ENCODE measurements around the gene CCNH. TPM values are rescaled to one million over a fixed set of nuclear protein-coding genes. Genes with fewer than 3 reads are reported as not detected.

The CCNH gene
- total RNA-seq, 2 experiments from 2014 or later = 75.9 to 98.4 TPM

DNA sequence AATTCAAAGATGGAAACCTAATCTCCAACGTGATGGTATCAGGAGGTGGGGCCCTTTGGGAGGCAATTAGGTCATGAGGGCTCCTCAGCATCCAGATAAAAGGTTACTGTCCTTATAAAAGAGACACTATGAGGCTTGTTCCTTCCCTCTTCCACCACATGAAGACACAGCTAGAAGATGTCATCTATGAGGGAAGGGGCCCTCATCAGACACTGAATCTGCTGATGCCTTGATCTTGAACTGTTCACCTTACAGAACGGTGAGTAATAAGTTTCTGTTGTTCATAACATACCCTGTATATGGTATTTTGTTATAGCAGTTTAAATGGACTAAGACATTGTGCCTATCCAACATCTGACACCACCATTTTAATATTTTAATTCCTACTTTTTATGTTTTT lies 19.7 kb upstream of the CCNH start:
- ChIA-PET POLR2A (interaction anchor here (0.6 kb wide), 1 partner anchor 544 kb away, joined by 3 read pairs; no protein-coding TSS in a partner anchor), CTCF (ENCODE audit: unreplicated experiment) (no interaction called here)
- no peak overlapping the region for H3K4me3 ChIP-seq (ENCODE audit: low read depth, low read length, poor library complexity, severe bottlenecking)
- no peaks in the 10 kb centered on the region for H3K36me3 ChIP-seq (ENCODE audit: insufficient read depth, low read length)
- no peak for DNase-seq (ENCODE audit: low spot score)
- no peak overlapping the region for H2AFZ ChIP-seq (ENCODE audit: low read length)
- no peaks in the 10 kb centered on the region for H3K79me2 ChIP-seq (ENCODE audit: insufficient read depth, low read depth, low read length)
- H3K9me3 ChIP-seq (ENCODE audit: low read length) = no peaks in the 10 kb centered on the region
- no peaks in the 10 kb centered on the region for H3K4me1 ChIP-seq (ENCODE audit: insufficient read depth, low read length, poor library complexity, severe bottlenecking)
- TF ChIP-seq, protein P1, sequence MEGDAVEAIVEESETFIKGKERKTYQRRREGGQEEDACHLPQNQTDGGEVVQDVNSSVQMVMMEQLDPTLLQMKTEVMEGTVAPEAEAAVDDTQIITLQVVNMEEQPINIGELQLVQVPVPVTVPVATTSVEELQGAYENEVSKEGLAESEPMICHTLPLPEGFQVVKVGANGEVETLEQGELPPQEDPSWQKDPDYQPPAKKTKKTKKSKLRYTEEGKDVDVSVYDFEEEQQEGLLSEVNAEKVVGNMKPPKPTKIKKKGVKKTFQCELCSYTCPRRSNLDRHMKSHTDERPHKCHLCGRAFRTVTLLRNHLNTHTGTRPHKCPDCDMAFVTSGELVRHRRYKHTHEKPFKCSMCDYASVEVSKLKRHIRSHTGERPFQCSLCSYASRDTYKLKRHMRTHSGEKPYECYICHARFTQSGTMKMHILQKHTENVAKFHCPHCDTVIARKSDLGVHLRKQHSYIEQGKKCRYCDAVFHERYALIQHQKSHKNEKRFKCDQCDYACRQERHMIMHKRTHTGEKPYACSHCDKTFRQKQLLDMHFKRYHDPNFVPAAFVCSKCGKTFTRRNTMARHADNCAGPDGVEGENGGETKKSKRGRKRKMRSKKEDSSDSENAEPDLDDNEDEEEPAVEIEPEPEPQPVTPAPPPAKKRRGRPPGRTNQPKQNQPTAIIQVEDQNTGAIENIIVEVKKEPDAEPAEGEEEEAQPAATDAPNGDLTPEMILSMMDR (conservative IDR thresholded peaks at IDR 0.05; ENCODE audit: low read length) = no peak
- no peak for TF ChIP-seq EZH2phosphoT487 (IDR thresholded peaks at IDR 0.05; ENCODE audit: borderline replicate concordance, low read depth, low read length)
- intact Hi-C loops (cut with micrococcal nuclease; ENCODE audit: unreplicated experiment) = no loop called here
- H4K20me1 ChIP-seq (ENCODE audit: insufficient read depth, low read length) = no peaks in the 10 kb centered on the region
- no peaks in the 10 kb centered on the region for H3K9me2 ChIP-seq (ENCODE audit: insufficient read depth, low read length)
- no TSS peak for BruUV-seq (replicated peaks)
- no peak overlapping the region for H3K4me2 ChIP-seq (ENCODE audit: low read length)
- H3K27ac ChIP-seq (ENCODE audit: low read depth, low read length, poor library complexity, severe bottlenecking) = no peak overlapping the region

GRCh38 chr5:87430863-87431457 lies 18.2 kb upstream of the CCNH start:
- H2AFZ ChIP-seq (ENCODE audit: low read length) = no peak overlapping the region
- CTCF ChIA-PET (ENCODE audit: unreplicated experiment) = no interaction called here
- H4K20me1 ChIP-seq (ENCODE audit: insufficient read depth, low read length) = no peaks in the 10 kb centered on the region
- no TSS peak for BruUV-seq (replicated peaks)
- H3K9me3 ChIP-seq (ENCODE audit: low read length) = no peaks in the 10 kb centered on the region
- H3K9me2 ChIP-seq (ENCODE audit: insufficient read depth, low read length) = no peaks in the 10 kb centered on the region
- intact Hi-C loops (cut with micrococcal nuclease; ENCODE audit: unreplicated experiment) = no loop called here
- DNase-seq (ENCODE audit: low spot score) = no peak
- H3K4me1 ChIP-seq (ENCODE audit: insufficient read depth, low read length, poor library complexity, severe bottlenecking) = no peaks in the 10 kb centered on the region
- no peaks in the 10 kb centered on the region for H3K79me2 ChIP-seq (ENCODE audit: insufficient read depth, low read depth, low read length)
- TF ChIP-seq, protein P1 (conservative IDR thresholded peaks at IDR 0.05; ENCODE audit: low read length) = no peak
- TF ChIP-seq EZH2phosphoT487 (IDR thresholded peaks at IDR 0.05; ENCODE audit: borderline replicate concordance, low read depth, low read length) = no peak
- POLR2A ChIA-PET = no interaction called here
- no peak overlapping the region for H3K4me2 ChIP-seq (ENCODE audit: low read length)
- no peak overlapping the region for H3K4me3 ChIP-seq (ENCODE audit: low read depth, low read length, poor library complexity, severe bottlenecking)
- no peak overlapping the region for H3K27ac ChIP-seq (ENCODE audit: low read depth, low read length, poor library complexity, severe bottlenecking)
- no peaks in the 10 kb centered on the region for H3K36me3 ChIP-seq (ENCODE audit: insufficient read depth, low read length)

DNA sequence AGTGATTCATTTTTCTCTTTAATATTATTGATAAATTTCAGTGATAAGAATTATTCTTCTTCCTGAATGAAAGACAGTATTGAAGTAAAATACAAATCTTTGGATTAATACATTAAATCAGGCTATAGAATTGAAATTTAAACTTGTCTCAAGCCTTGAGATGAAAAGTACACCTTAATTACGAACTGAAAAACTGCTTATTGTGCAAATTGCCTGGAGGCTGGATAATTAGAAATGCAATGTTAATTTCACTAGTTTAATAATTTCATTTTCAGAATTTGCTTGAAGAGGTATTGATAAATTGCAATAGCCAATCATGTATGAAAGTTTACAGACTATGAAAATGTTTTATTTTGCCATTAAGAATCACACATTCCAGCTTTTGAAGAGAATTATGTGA lies 11.0 kb upstream of the CCNH start:
- H3K36me3 ChIP-seq (ENCODE audit: insufficient read depth, low read length) = no peaks in the 10 kb centered on the region
- no peak for TF ChIP-seq EZH2phosphoT487 (IDR thresholded peaks at IDR 0.05; ENCODE audit: borderline replicate concordance, low read depth, low read length)
- no peak overlapping the region for H3K4me3 ChIP-seq (ENCODE audit: low read depth, low read length, poor library complexity, severe bottlenecking)
- no peaks in the 10 kb centered on the region for H3K79me2 ChIP-seq (ENCODE audit: insufficient read depth, low read depth, low read length)
- H3K9me2 ChIP-seq (ENCODE audit: insufficient read depth, low read length) = no peaks in the 10 kb centered on the region
- DNase-seq (ENCODE audit: low spot score) = no peak
- H3K4me1 ChIP-seq (ENCODE audit: insufficient read depth, low read length, poor library complexity, severe bottlenecking) = no peaks in the 10 kb centered on the region
- ChIA-PET POLR2A (no interaction called here), CTCF (ENCODE audit: unreplicated experiment) (no interaction called here)
- BruUV-seq (replicated peaks) = no TSS peak
- intact Hi-C loops (cut with micrococcal nuclease; ENCODE audit: unreplicated experiment) = no loop called here
- H3K9me3 ChIP-seq (ENCODE audit: low read length) = no peaks in the 10 kb centered on the region
- H2AFZ ChIP-seq (ENCODE audit: low read length) = no peak overlapping the region
- no peak overlapping the region for H3K4me2 ChIP-seq (ENCODE audit: low read length)
- H3K27ac ChIP-seq (ENCODE audit: low read depth, low read length, poor library complexity, severe bottlenecking) = no peak overlapping the region
- H4K20me1 ChIP-seq (ENCODE audit: insufficient read depth, low read length) = no peaks in the 10 kb centered on the region
